DND-41 (cell line): ENCODE results near the gene SMIM32.

Experiments
- EZH2 ChIP-seq: IDR thresholded peaks from 3 replicates; pipeline ENCODE4 v1.6.1; 2012; ENCODE audit warnings: borderline replicate concordance, low read depth, mild to moderate bottlenecking, moderate library complexity, low read length, inconsistent platforms; ENCODE audit not compliant: severe bottlenecking
- TF ChIP-seq, protein P1 (sequence below): IDR thresholded peaks from 2 replicates; pipeline ENCODE4 v1.5.1; 2012; ENCODE audit warnings: borderline replicate concordance, low read length, moderate library complexity, mild to moderate bottlenecking; ENCODE audit not compliant: poor library complexity, severe bottlenecking; ENCODE audit errors: extremely low read depth

DNA sequence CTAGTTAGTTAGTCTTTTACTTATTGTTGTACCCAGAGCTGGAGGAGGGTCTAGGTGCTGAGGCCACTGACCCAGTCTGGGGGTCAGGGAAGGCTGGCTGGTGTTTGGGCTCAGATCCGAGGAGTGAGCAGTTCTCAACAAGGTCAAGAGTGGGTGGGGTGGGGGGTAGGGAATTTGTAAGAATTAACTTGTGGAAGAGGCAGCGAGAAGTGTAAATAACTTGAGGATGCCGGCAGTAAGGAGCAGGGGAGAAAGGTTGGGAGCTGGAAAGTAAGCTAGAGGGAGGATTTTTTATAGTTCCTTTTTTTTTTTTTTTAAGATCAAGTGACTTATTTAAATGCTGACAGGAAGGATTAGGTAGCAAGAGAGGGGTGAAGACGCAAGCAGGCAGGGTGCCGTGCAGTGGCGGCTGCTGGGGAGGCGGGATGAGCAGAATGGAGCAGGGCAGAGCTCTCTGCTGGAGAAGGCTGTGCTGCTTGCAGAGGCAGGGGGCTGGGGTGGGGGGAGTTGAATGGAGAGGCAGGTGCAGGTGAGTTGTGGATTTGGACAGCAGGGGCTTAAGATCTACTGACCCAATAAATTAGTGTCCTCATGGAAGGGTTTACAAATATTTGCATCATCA is 35.3 kb upstream of the SMIM32 start:
- TF ChIP-seq, protein P1, sequence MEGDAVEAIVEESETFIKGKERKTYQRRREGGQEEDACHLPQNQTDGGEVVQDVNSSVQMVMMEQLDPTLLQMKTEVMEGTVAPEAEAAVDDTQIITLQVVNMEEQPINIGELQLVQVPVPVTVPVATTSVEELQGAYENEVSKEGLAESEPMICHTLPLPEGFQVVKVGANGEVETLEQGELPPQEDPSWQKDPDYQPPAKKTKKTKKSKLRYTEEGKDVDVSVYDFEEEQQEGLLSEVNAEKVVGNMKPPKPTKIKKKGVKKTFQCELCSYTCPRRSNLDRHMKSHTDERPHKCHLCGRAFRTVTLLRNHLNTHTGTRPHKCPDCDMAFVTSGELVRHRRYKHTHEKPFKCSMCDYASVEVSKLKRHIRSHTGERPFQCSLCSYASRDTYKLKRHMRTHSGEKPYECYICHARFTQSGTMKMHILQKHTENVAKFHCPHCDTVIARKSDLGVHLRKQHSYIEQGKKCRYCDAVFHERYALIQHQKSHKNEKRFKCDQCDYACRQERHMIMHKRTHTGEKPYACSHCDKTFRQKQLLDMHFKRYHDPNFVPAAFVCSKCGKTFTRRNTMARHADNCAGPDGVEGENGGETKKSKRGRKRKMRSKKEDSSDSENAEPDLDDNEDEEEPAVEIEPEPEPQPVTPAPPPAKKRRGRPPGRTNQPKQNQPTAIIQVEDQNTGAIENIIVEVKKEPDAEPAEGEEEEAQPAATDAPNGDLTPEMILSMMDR, result no peak
- no peak for TF ChIP-seq EZH2
